Astrocyte (in vitro differentiated cells and primary cell): ENCODE measurements around the gene SIAE.

Experiments
- CTCF ChIP-seq: IDR thresholded peaks from 2 replicates; pipeline ENCODE4 v1.5.1; 2011; ENCODE audit warnings: low read depth, mild to moderate bottlenecking, inconsistent platforms, low read length, moderate library complexity; ENCODE audit not compliant: insufficient read depth
- EZH2 ChIP-seq: IDR thresholded peaks from 2 replicates; pipeline ENCODE4 v1.6.1; 2012; ENCODE audit warnings: mild to moderate bottlenecking, low read length, inconsistent platforms; ENCODE audit not compliant: insufficient read depth

- no peak for TF ChIP-seq EZH2
- TF ChIP-seq CTCF = no peak
These were observed 30.4 kb downstream of the SIAE start for GRCh38 chr11:124643042-124643604.
